HG03025 (cell line): ENCODE results near the gene PTPRC.

Experiments
- ATAC-seq: cut with Tn5 transposase; IDR thresholded peaks from one replicate; pipeline ENCODE4 v1.9.1; 2021; ENCODE audit warnings: mild to moderate bottlenecking, moderate library complexity; ENCODE audit not compliant: unreplicated experiment, low FRiP score

The PTPRC gene

GRCh38 chr1:198747127-198747526, 108.3 kb downstream of the PTPRC start:
- ATAC-seq: no peak

- no peak for ATAC-seq
These were observed 110.4 kb downstream of the PTPRC start for GRCh38 chr1:198749279-198749678.

- ATAC-seq: no peak
These were observed 111.2 kb downstream of the PTPRC start for GRCh38 chr1:198750081-198750480.

- ATAC-seq: no peak
These were observed 112.9 kb downstream of the PTPRC start for GRCh38 chr1:198751741-198752140.

GRCh38 chr1:198754670-198755069, 115.8 kb downstream of the PTPRC start:
- no peak for ATAC-seq

- ATAC-seq: no peak
These were observed 116.9 kb downstream of the PTPRC start for GRCh38 chr1:198755715-198756114.

- no peak for ATAC-seq
These were observed 117.6 kb downstream of the PTPRC start for GRCh38 chr1:198756470-198756869.

GRCh38 chr1:198761859-198762616, 123.2 kb downstream of the PTPRC start:
- ATAC-seq: no peak

GRCh38 chr1:198763298-198763714, 124.5 kb downstream of the PTPRC start:
- no peak for ATAC-seq

- ATAC-seq: no peak
These were observed 125.9 kb downstream of the PTPRC start for GRCh38 chr1:198764748-198765147.

- ATAC-seq: no peak
These were observed 126.6 kb downstream of the PTPRC start for GRCh38 chr1:198765416-198765815.

GRCh38 chr1:198771563-198772153, 132.8 kb downstream of the PTPRC start:
- ATAC-seq: no peak

- no peak for ATAC-seq
These were observed 133.8 kb downstream of the PTPRC start for GRCh38 chr1:198772626-198773025.

- no peak for ATAC-seq
These were observed 134.2 kb downstream of the PTPRC start for GRCh38 chr1:198773030-198773429.

- no peak for ATAC-seq
These were observed 134.7 kb downstream of the PTPRC start for GRCh38 chr1:198773523-198773922.

GRCh38 chr1:198774421-198774820, 135.6 kb downstream of the PTPRC start:
- ATAC-seq: no peak

- no peak for ATAC-seq
These were observed 136.8 kb downstream of the PTPRC start for GRCh38 chr1:198775606-198776005.

- ATAC-seq: no peak
These were observed 137.8 kb downstream of the PTPRC start for GRCh38 chr1:198776602-198777029.

GRCh38 chr1:198778049-198778448, 139.2 kb downstream of the PTPRC start:
- no peak for ATAC-seq

GRCh38 chr1:198780376-198780775, 141.5 kb downstream of the PTPRC start:
- ATAC-seq: no peak

- ATAC-seq: no peak
These were observed 149.8 kb downstream of the PTPRC start for GRCh38 chr1:198788561-198789064.

GRCh38 chr1:198793714-198794113, 154.9 kb downstream of the PTPRC start:
- no peak for ATAC-seq
